Fibroblast of skin of left quadriceps (primary cell): ENCODE measurements around the gene HSPB9.
"Not testable (repeated sequence)": the region's sequence is repeated elsewhere in the genome, so short reads cannot be mapped to it uniquely, and the experiment has no call there.

Source experiments
- DNase-seq, 2 experiments: peaks; one replicate each; pipeline ENCODE4 v3.0.0-alpha.2; 2013; ENCODE audit warnings: low read depth in 2 of 2

HSPB9 gene

GRCh38 chr17:42120161-42120769, 2.3 kb upstream of the HSPB9 start:
- DNase-seq, result no peak

- peak; percentile 49 to 53 for DNase-seq
Measured at GRCh38 chr17:42120770-42121769, 1.5 kb upstream of the HSPB9 start, which contains the start of gene KAT2A. Gene KAT2A, minus strand, starts transcription at chr17:42121367. Its CDS starts 63 bp downstream, at chr17:42121304.

GRCh38 chr17:42124256-42124655, 1.7 kb downstream of the HSPB9 start:
- no peak for DNase-seq

- DNase-seq, result no peak
Measured at GRCh38 chr17:42125565-42125964, 3.0 kb downstream of the HSPB9 start.

- DNase-seq, result no peak
Measured at GRCh38 chr17:42126836-42127235, 4.2 kb downstream of the HSPB9 start.

- DNase-seq, result no peak
Measured at GRCh38 chr17:42127414-42127813, 4.8 kb downstream of the HSPB9 start.

- DNase-seq, result no peak
Measured at GRCh38 chr17:42129109-42129837, 6.7 kb downstream of the HSPB9 start.

GRCh38 chr17:42130310-42130936, 7.8 kb downstream of the HSPB9 start:
- DNase-seq, result no peak

GRCh38 chr17:42131232-42131631, 8.6 kb downstream of the HSPB9 start:
- DNase-seq, result no peak

- DNase-seq, result no peak
Measured at GRCh38 chr17:42131981-42132432, 9.4 kb downstream of the HSPB9 start.

- DNase-seq, result peak in 1 of 2 experiments; percentile 16
Measured at GRCh38 chr17:42132941-42133340, 10.3 kb downstream of the HSPB9 start.

GRCh38 chr17:42133461-42134041, 10.9 kb downstream of the HSPB9 start:
- DNase-seq, result no peak

GRCh38 chr17:42135151-42135550, 12.5 kb downstream of the HSPB9 start:
- no peak for DNase-seq

GRCh38 chr17:42135664-42136653, 13.4 kb downstream of the HSPB9 start:
- no peak for DNase-seq

- no peak for DNase-seq
Measured at GRCh38 chr17:42136654-42137051, 14.0 kb downstream of the HSPB9 start.

- no peak for DNase-seq
Measured at GRCh38 chr17:42138749-42139492, 16.3 kb downstream of the HSPB9 start.

- DNase-seq, result not testable (repeated sequence)
Measured at GRCh38 chr17:42140690-42141089, 18.1 kb downstream of the HSPB9 start.

- no peak for DNase-seq
Measured at GRCh38 chr17:42141382-42141781, 18.8 kb downstream of the HSPB9 start.

- DNase-seq, result peak; percentile 42 to 46
Measured at GRCh38 chr17:42142371-42142896, 19.8 kb downstream of the HSPB9 start.
